Neural progenitor cell (in vitro differentiated cells): ENCODE results near the gene MAP2K1. TPM values are rescaled to one million over a fixed set of nuclear protein-coding genes. Genes with fewer than 3 reads are reported as not detected.
"Not testable (repeated sequence)": the region's sequence is repeated elsewhere in the genome, so short reads cannot be mapped to it uniquely, and the experiment has no call there.

Experiments used
- DNase-seq: peaks from one replicate; pipeline ENCODE4 v3.0.0-alpha.2; 2016; ENCODE audit warnings: low spot score
- H2AFZ ChIP-seq: fragments of 200-600 bp; sonication (generic); replicated peaks from 2 replicates; pipeline ENCODE4 v1.6.1; 2016; ENCODE audit warnings: antibody characterized with exemption
- H3F3A ChIP-seq: fragments of 200-600 bp; sonication (generic); 2 replicates; pipeline ENCODE4 v1.6.1; 2016; ENCODE audit warnings: antibody characterized with exemption, low read depth
- H3K27ac ChIP-seq: fragments of 200-600 bp; sonication (generic); 2 replicates; pipeline ENCODE4 v1.5.1; 2016; ENCODE audit warnings: mild to moderate bottlenecking
- H3K27me3 ChIP-seq: fragments of 200-600 bp; sonication (generic); 2 replicates; pipeline ENCODE4 v1.6.1; 2016; ENCODE audit warnings: mild to moderate bottlenecking, moderate library complexity
- H3K36me3 ChIP-seq: fragments of 200-600 bp; sonication (generic); 2 replicates; pipeline ENCODE4 v1.5.1; 2016
- H3K4me1 ChIP-seq: fragments of 200-600 bp; sonication (generic); 2 replicates; pipeline ENCODE4 v1.6.1; 2016; ENCODE audit warnings: mixed run types
- H3K4me2 ChIP-seq: fragments of 200-600 bp; sonication (generic); 2 replicates; pipeline ENCODE4 v1.6.1; 2016
- H3K4me3 ChIP-seq: fragments of 200-600 bp; sonication (generic); 2 replicates; pipeline ENCODE4 v1.5.1; 2016
- H3K79me2 ChIP-seq: fragments of 200-600 bp; sonication (generic); 2 replicates; pipeline ENCODE4 v1.6.1; 2016; ENCODE audit warnings: low read depth
- H3K9ac ChIP-seq: fragments of 200-600 bp; sonication (generic); 2 replicates; pipeline ENCODE4 v1.6.1; 2016
- H3K9me3 ChIP-seq: fragments of 200-600 bp; sonication (generic); 2 replicates; pipeline ENCODE4 v1.5.1; 2016; ENCODE audit warnings: low read depth
- H4K20me1 ChIP-seq: fragments of 200-600 bp; sonication (generic); 2 replicates; pipeline ENCODE4 v1.6.1; 2016; ENCODE audit warnings: low read depth
- H3K27ac Mint-ChIP-seq: 3 replicates; pipeline ENCODE4 v1.8.0; 2021; ENCODE audit warnings: mixed read lengths
- H3K27me3 Mint-ChIP-seq: 2 replicates; pipeline ENCODE4 v1.8.0; 2022; ENCODE audit warnings: low read depth, mild to moderate bottlenecking, inconsistent platforms, moderate library complexity, mixed read lengths; ENCODE audit not compliant: insufficient read depth
- H3K36me3 Mint-ChIP-seq: 3 replicates; pipeline ENCODE4 v1.8.0; 2021; ENCODE audit warnings: mixed read lengths
- H3K4me1 Mint-ChIP-seq: 3 replicates; pipeline ENCODE4 v1.8.0; 2021; ENCODE audit warnings: mixed read lengths
- H3K4me3 Mint-ChIP-seq: 3 replicates; pipeline ENCODE4 v1.8.0; 2021; ENCODE audit warnings: mild to moderate bottlenecking, moderate library complexity, mixed read lengths
- H3K9me3 Mint-ChIP-seq: 3 replicates; pipeline ENCODE4 v1.8.0; 2020; ENCODE audit warnings: mixed read lengths
- EZH2 ChIP-seq: fragments of 200-600 bp; sonication (generic); IDR thresholded peaks from 2 replicates; pipeline ENCODE4 v1.6.1; 2017; ENCODE audit warnings: antibody characterized with exemption, mild to moderate bottlenecking, moderate library complexity
- EZH2phosphoT487 ChIP-seq: fragments of 200-600 bp; sonication (generic); IDR thresholded peaks from 2 replicates; pipeline ENCODE4 v1.6.1; 2017; ENCODE audit warnings: antibody characterized with exemption
- total RNA-seq: library from RNA; depleted of rRNA; stranded (reverse); fragments of >200 nt; gene quantifications from 2 replicates; pipeline ENCODE4 v1.2.3, GENCODE V29; 2015; ENCODE audit warnings: low replicate concordance
- TF ChIP-seq, protein P1 (sequence below): fragments of 200-600 bp; sonication (generic); IDR thresholded peaks from 2 replicates; pipeline ENCODE4 v1.5.1; 2017; ENCODE audit warnings: antibody characterized with exemption, mild to moderate bottlenecking

The MAP2K1 gene
- total RNA-seq, 1 donor from 2014 or later = 55.2 TPM

DNA sequence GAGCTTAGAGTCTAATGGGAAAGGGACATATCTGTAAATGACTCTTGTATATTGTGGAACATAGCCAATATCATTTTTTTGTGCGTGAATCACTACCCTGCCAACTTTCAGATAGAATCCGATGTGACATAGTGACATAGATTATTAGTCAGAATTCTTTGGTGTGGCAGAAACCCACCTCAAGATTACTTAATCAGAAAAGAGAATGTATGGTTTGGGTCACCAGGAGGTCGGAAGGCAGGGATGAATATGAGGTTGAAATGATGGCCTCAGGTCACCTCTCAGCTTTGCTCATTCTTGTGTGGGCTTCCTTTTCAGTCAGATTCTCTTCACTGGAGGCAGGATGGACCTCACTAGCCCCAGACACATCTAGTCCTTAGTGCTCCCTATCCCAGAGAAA is 69.5 kb downstream of the MAP2K1 start:
- H3K36me3 Mint-ChIP-seq = peaks cover 6% of the 10 kb centered on the region
- no peak for DNase-seq
- H3K4me2 ChIP-seq = no peak overlapping the region

DNA sequence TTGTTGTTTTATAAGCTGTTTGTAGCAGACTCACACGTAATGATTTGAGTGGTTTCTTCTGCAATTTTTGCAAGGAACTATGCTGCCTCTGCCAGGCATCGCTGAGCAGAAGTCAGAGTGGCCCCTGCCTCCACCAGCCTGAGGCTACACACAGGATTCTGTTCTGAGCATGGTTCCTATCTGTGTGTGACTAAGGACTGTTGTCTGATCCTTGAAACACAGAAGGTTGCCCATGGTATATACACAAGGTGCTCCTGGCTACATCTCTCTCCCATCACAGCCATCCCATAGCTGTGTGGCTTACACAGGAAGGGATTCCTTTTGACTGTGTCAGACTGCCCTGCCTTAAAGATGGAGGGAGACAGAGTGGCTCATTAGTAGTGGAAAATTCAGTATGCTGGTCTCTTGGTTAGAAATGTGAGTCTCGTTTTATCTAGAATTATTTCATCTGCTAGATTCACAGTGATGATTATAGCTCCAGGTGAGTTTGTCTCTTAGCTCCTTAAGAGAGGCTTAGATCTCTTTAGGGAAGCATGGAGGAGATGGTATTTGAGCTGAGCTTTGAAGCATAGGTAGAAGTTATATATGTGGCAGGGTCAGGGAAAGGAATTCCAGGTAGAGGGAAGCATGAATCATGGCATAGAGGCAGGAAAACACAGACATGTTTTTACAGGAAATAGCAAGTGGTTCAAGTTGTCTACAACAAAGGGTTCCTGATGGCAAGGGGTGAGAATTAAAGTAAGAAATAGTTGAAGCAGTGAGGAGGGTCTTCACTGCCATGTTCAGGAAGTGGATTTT is 73.3 kb downstream of the MAP2K1 start:
- Histone ChIP-seq H3K9me3 (no peaks in the 10 kb centered on the region), H2AFZ (no peak overlapping the region), H3F3A (no peaks in the 10 kb centered on the region), H3K27me3 (no peaks in the 10 kb centered on the region), H3K27ac (no peak overlapping the region), H3K79me2 (no peaks in the 10 kb centered on the region), H3K4me3 (no peak overlapping the region), H3K9ac (no peak overlapping the region), H3K4me1 (no peaks in the 10 kb centered on the region), H3K4me2 (no peak overlapping the region), H3K36me3 (no peaks in the 10 kb centered on the region), H4K20me1 (no peaks in the 10 kb centered on the region)
- no peaks in the 10 kb centered on the region for H3K27me3 Mint-ChIP-seq
- DNase-seq = no peak
- no peaks in the 10 kb centered on the region for H3K4me1 Mint-ChIP-seq
- H3K9me3 Mint-ChIP-seq = no peaks in the 10 kb centered on the region
- H3K36me3 Mint-ChIP-seq = peaks cover 11% of the 10 kb centered on the region
- TF ChIP-seq EZH2 = no peak
- TF ChIP-seq, protein P1, sequence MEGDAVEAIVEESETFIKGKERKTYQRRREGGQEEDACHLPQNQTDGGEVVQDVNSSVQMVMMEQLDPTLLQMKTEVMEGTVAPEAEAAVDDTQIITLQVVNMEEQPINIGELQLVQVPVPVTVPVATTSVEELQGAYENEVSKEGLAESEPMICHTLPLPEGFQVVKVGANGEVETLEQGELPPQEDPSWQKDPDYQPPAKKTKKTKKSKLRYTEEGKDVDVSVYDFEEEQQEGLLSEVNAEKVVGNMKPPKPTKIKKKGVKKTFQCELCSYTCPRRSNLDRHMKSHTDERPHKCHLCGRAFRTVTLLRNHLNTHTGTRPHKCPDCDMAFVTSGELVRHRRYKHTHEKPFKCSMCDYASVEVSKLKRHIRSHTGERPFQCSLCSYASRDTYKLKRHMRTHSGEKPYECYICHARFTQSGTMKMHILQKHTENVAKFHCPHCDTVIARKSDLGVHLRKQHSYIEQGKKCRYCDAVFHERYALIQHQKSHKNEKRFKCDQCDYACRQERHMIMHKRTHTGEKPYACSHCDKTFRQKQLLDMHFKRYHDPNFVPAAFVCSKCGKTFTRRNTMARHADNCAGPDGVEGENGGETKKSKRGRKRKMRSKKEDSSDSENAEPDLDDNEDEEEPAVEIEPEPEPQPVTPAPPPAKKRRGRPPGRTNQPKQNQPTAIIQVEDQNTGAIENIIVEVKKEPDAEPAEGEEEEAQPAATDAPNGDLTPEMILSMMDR = no peak
- TF ChIP-seq EZH2phosphoT487 = no peak
- no peak overlapping the region for H3K27ac Mint-ChIP-seq
- no peak overlapping the region for H3K4me3 Mint-ChIP-seq

More for the DNA sequence above, 69.5 kb downstream of the MAP2K1 start:
- no peaks in the 10 kb centered on the region for H3K36me3 ChIP-seq
- Mint-ChIP-seq H3K27ac (no peak overlapping the region), H3K4me3 (no peak overlapping the region), H3K27me3 (no peaks in the 10 kb centered on the region), H3K4me1 (no peaks in the 10 kb centered on the region), H3K9me3 (no peaks in the 10 kb centered on the region)
- TF ChIP-seq EZH2 (no peak), EZH2phosphoT487 (no peak)
- TF ChIP-seq, protein P1 = no peak
- H3K9ac ChIP-seq = no peak overlapping the region
- H3K27me3 ChIP-seq = no peaks in the 10 kb centered on the region
- H3K4me3 ChIP-seq = no peak overlapping the region
- no peak overlapping the region for H3K27ac ChIP-seq
- H4K20me1 ChIP-seq = no peaks in the 10 kb centered on the region
- H3K9me3 ChIP-seq = no peaks in the 10 kb centered on the region
- no peak overlapping the region for H2AFZ ChIP-seq
- no peaks in the 10 kb centered on the region for H3F3A ChIP-seq
- no peaks in the 10 kb centered on the region for H3K4me1 ChIP-seq
- no peaks in the 10 kb centered on the region for H3K79me2 ChIP-seq

DNA sequence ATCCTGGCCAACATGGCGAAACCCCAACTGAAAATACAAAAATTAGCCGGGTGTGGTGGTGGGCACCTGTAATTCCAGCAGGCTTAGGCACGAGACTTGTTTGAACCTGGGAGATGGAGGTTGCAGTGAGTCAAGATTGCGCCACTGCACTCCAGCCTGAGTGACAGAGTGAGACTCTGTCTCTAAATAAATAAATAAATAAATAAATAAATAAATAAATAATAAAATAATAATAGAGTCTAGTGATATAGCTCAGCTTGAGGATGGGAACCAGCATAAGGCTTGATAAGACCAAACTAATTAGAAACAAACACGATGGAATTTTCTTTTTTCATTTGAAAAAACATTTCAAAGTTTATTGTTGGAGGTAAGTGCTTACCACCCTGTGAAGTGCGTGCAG is 74.6 kb downstream of the MAP2K1 start:
- not testable (repeated sequence) for H3K4me1 Mint-ChIP-seq, H3K27ac Mint-ChIP-seq, H2AFZ ChIP-seq, H4K20me1 ChIP-seq, H3K27me3 Mint-ChIP-seq, DNase-seq, H3K4me3 ChIP-seq, H3K4me3 Mint-ChIP-seq, H3K4me2 ChIP-seq, H3K4me1 ChIP-seq, H3F3A ChIP-seq, H3K27ac ChIP-seq, H3K36me3 ChIP-seq, H3K9me3 Mint-ChIP-seq, H3K9ac ChIP-seq, H3K9me3 ChIP-seq, H3K79me2 ChIP-seq, H3K27me3 ChIP-seq
- H3K36me3 Mint-ChIP-seq = peaks cover 20% of the 10 kb centered on the region

DNA sequence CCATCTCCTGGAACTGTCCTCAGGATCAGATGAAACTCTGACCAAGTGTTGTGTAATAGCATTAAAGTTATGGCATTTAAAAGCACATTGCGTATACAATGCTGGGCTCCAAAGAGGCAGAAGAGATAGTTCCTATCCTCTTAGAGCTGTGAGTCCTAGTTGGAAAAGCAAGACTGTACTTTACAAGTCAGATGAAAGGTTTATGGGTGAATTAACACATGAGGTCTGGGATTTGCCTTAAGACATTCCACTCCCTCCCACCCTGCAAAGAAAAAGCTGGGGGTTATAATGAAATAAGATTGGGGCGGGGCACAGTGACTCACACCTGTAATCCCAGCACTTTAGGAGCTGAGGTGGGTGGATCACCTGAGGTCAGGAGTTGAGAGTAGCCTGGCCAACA is 75.2 kb downstream of the MAP2K1 start:
- no peaks in the 10 kb centered on the region for H3K79me2 ChIP-seq
- no peaks in the 10 kb centered on the region for H3F3A ChIP-seq
- no peak overlapping the region for H2AFZ ChIP-seq
- Mint-ChIP-seq H3K36me3 (peaks cover 20% of the 10 kb centered on the region), H3K27me3 (no peaks in the 10 kb centered on the region), H3K9me3 (peaks cover 5% of the 10 kb centered on the region), H3K4me3 (no peak overlapping the region), H3K4me1 (no peaks in the 10 kb centered on the region), H3K27ac (no peak overlapping the region)
- no peaks in the 10 kb centered on the region for H3K36me3 ChIP-seq
- DNase-seq = no peak
- no peak overlapping the region for H3K4me2 ChIP-seq
- no peak overlapping the region for H3K4me3 ChIP-seq
- no peaks in the 10 kb centered on the region for H3K9me3 ChIP-seq
- no peak overlapping the region for H3K27ac ChIP-seq
- no peak for TF ChIP-seq EZH2phosphoT487
- TF ChIP-seq, protein P1 = no peak
- TF ChIP-seq EZH2 = no peak
- no peaks in the 10 kb centered on the region for H3K27me3 ChIP-seq
- no peak overlapping the region for H3K9ac ChIP-seq
- no peaks in the 10 kb centered on the region for H4K20me1 ChIP-seq
- no peaks in the 10 kb centered on the region for H3K4me1 ChIP-seq
